WERI-Rb-1 (cell line): ENCODE measurements around the gene SIK3.

Source experiments
- DNase-seq: peaks from one replicate; pipeline ENCODE4 v3.0.0-alpha.2; 2020
- H3K27ac ChIP-seq: fragments of 250-450 bp; sonication (Bioruptor Pico); 2 replicates; pipeline ENCODE4 v1.5.1; 2020; ENCODE audit warnings: mild to moderate bottlenecking, moderate library complexity
- H3K27me3 ChIP-seq: fragments of 250-450 bp; sonication (Bioruptor Pico); 2 replicates; pipeline ENCODE4 v1.5.1; 2021; ENCODE audit warnings: mild to moderate bottlenecking, low read depth, moderate library complexity; ENCODE audit not compliant: insufficient read depth, severe bottlenecking
- H3K36me3 ChIP-seq: fragments of 250-450 bp; sonication (Bioruptor Pico); 2 replicates; pipeline ENCODE4 v1.5.1; 2020; ENCODE audit warnings: mild to moderate bottlenecking, moderate library complexity
- H3K4me3 ChIP-seq: 2 replicates; pipeline ENCODE4 v1.5.1; 2011; ENCODE audit warnings: low read depth, mild to moderate bottlenecking, control low read depth, low read length
- H3K9me3 ChIP-seq: fragments of 250-450 bp; sonication (Bioruptor Pico); 2 replicates; pipeline ENCODE4 v1.5.1; 2021; ENCODE audit warnings: mild to moderate bottlenecking, moderate library complexity; ENCODE audit not compliant: severe bottlenecking
- TF ChIP-seq, protein P1 (sequence below): IDR thresholded peaks from 2 replicates; pipeline ENCODE4 v1.5.1; 2011; ENCODE audit warnings: low read depth, mild to moderate bottlenecking, control low read depth, inconsistent platforms, low read length

SIK3 gene

DNA sequence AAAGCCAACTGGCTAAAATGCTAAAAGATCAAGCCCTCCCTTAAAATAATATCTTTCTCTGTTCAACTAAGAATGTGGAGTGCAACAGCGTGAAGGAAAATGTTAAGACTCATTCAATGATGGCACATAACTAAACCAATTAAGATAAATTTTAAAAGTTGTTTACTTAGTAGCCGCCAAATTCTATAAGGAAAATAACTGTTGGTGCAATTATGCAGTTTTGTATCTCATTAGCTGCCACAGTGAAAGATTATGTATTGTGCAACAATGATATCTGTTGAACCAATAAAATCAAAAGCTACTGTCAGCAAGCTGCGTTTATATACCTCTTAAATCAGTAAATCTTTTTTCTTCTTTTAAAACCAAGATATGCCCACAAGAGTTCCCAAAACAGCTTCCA is 55.5 kb downstream of the SIK3 start:
- Histone ChIP-seq H3K36me3 (no peaks in the 10 kb centered on the region), H3K27me3 (no peaks in the 10 kb centered on the region), H3K27ac (no peak overlapping the region), H3K4me3 (no peak overlapping the region), H3K9me3 (no peaks in the 10 kb centered on the region)
- TF ChIP-seq, protein P1, sequence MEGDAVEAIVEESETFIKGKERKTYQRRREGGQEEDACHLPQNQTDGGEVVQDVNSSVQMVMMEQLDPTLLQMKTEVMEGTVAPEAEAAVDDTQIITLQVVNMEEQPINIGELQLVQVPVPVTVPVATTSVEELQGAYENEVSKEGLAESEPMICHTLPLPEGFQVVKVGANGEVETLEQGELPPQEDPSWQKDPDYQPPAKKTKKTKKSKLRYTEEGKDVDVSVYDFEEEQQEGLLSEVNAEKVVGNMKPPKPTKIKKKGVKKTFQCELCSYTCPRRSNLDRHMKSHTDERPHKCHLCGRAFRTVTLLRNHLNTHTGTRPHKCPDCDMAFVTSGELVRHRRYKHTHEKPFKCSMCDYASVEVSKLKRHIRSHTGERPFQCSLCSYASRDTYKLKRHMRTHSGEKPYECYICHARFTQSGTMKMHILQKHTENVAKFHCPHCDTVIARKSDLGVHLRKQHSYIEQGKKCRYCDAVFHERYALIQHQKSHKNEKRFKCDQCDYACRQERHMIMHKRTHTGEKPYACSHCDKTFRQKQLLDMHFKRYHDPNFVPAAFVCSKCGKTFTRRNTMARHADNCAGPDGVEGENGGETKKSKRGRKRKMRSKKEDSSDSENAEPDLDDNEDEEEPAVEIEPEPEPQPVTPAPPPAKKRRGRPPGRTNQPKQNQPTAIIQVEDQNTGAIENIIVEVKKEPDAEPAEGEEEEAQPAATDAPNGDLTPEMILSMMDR = no peak
- DNase-seq = no peak

DNA sequence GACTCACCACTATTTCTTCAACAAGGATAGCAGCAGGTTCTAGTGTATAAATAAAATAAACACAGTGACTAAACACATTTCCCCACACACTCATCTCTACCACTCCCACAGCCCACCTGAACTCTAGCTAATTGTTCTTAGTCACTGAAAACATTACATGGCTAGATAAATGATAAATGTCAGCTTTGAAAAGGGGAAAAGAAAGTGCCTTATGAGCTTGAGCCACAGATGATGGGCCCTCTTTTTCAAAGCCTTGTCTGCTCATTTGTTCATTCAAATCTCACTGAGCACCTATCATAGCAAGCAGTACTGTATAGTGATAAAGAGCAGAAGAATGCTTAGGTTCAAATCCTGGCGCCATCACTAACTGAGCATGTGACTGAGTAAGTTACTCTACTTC is 58.3 kb downstream of the SIK3 start:
- no peak for DNase-seq
- TF ChIP-seq, protein P1 = no peak
- H3K4me3 ChIP-seq = no peak overlapping the region

GRCh38 chr11:117039270-117039669 is 59.0 kb downstream of the SIK3 start:
- Histone ChIP-seq H3K27ac (no peak overlapping the region), H3K27me3 (no peaks in the 10 kb centered on the region), H3K4me3 (no peak overlapping the region), H3K9me3 (no peaks in the 10 kb centered on the region), H3K36me3 (no peaks in the 10 kb centered on the region)
- DNase-seq = no peak
- TF ChIP-seq, protein P1 = no peak

More for the DNA sequence above, 58.3 kb downstream of the SIK3 start:
- Histone ChIP-seq H3K27me3 (no peaks in the 10 kb centered on the region), H3K27ac (no peak overlapping the region), H3K9me3 (no peaks in the 10 kb centered on the region), H3K36me3 (no peaks in the 10 kb centered on the region)

DNA sequence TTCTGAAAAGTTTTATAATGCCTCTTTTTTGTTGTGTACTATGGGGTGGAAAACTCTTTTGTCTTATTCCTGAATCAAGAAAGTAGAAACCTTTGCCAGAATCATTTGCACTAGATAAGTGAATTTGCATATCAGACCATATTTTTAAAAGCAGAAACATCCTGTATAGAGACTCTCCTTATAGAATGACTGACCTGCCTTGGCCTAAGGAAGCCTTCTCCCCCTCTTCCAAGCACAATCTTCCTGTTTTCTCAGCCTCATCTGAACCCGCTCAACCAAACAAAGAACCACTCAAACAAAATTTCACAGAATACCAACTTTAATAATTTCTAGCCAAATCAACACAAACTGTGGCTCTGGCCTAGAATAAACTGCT is 60.3 kb downstream of the SIK3 start:
- H3K36me3 ChIP-seq = no peaks in the 10 kb centered on the region
- DNase-seq = no peak
- TF ChIP-seq, protein P1 = no peak
- H3K4me3 ChIP-seq = no peak overlapping the region
- H3K9me3 ChIP-seq = no peaks in the 10 kb centered on the region
- H3K27me3 ChIP-seq = no peaks in the 10 kb centered on the region
- H3K27ac ChIP-seq = no peak overlapping the region

DNA sequence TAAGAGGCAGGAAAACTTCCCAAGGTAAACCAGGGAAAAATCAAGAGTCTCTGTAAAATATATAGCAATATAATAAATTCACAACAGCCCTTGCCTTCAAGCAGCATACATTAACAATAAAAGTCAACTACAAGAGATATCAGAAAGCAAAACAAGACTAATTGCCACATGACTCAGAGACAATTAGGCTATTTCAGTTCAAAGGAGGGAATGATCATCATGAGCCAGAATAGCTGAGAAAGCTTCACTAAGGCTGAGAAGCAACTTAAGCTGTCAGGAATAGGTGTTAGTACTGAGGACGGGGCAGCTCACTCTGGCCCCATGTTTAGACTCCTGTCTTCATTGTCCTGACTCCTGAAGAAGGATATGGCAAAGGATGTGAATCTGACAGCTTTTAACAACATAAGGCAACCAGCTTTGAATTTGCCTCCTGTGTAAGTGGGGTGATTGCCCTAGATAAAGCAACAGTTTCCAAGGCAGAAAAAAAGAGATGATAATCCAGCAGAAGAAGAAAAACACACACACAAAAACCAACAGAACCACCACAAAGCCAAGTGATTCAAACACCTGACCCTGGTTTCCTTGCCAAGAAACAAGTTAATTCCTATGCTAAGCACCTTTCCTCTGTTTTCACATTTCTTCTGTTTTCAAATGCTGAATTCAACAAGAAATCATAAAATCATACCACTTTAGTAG is 60.8 kb downstream of the SIK3 start:
- Histone ChIP-seq H3K9me3 (no peaks in the 10 kb centered on the region), H3K36me3 (no peaks in the 10 kb centered on the region), H3K4me3 (no peak overlapping the region), H3K27ac (no peak overlapping the region), H3K27me3 (no peaks in the 10 kb centered on the region)
- TF ChIP-seq, protein P1 = no peak
- no peak for DNase-seq

- H3K4me3 ChIP-seq = no peak overlapping the region
- no peak overlapping the region for H3K27ac ChIP-seq
- H3K36me3 ChIP-seq = no peaks in the 10 kb centered on the region
- TF ChIP-seq, protein P1 = no peak
- H3K9me3 ChIP-seq = no peaks in the 10 kb centered on the region
- no peaks in the 10 kb centered on the region for H3K27me3 ChIP-seq
- no peak for DNase-seq
These were observed 63.3 kb downstream of the SIK3 start for GRCh38 chr11:117034901-117035300.
